CD4-positive, alpha-beta T cell (primary cell): ENCODE measurements around the gene DPH1. TPM values are rescaled to one million over a fixed set of nuclear protein-coding genes. Genes with fewer than 3 reads are reported as not detected.

Source experiments
- ATAC-seq: fragments of 200-7000 bp; cut with Tn5 transposase; one replicate; pipeline ENCODE4 v1.10.0; 2022; ENCODE audit warnings: mild to moderate bottlenecking; ENCODE audit not compliant: poor library complexity
- CTCF ChIA-PET: fragments of 350-600 bp; sonication (Branson Sonifier 250); formaldehyde crosslinking; loops from one replicate; lab custom pipeline; 2021; ENCODE audit warnings: antibody characterized with exemption, inconsistent platforms; lab: Charles Lee
- POLR2A ChIA-PET: fragments of 350-600 bp; sonication (Branson Sonifier 250); formaldehyde crosslinking; loops from one replicate; lab custom pipeline; 2021; ENCODE audit warnings: antibody characterized with exemption, inconsistent platforms; lab: Charles Lee
- DNase-seq, 14 experiments: peaks; one replicate each; pipeline ENCODE4 v3.0.0-alpha.2; 2013 to 2020; ENCODE audit warnings: mixed read lengths in 2 of 14
- H3K27ac ChIP-seq, 2 donors: one replicate each; pipeline versions ENCODE4 v1.5.1 to v1.7.0; 2013; ENCODE audit warnings: low read length in 2 of 2, low read depth in 1 of 2, mild to moderate bottlenecking in 1 of 2
- H3K27me3 ChIP-seq, 2 experiments: 1 replicate in 1 of 2; 2 replicates in 1 of 2; pipeline versions ENCODE4 v1.6.1 to v1.7.0; 2013; ENCODE audit warnings: low read length in 2 of 2, control low read depth in 1 of 2, mild to moderate bottlenecking in 1 of 2, moderate library complexity in 1 of 2; ENCODE audit not compliant: insufficient read depth in 2 of 2, control insufficient read depth in 1 of 2
- H3K36me3 ChIP-seq: one replicate; pipeline ENCODE4 v1.6.1; 2013; ENCODE audit warnings: low read length, control low read depth; ENCODE audit not compliant: insufficient read depth
- H3K4me1 ChIP-seq: one replicate; pipeline ENCODE4 v1.6.1; 2013; ENCODE audit warnings: low read length, control low read depth; ENCODE audit not compliant: insufficient read depth
- H3K4me3 ChIP-seq: one replicate; pipeline ENCODE4 v1.5.1; 2013; ENCODE audit warnings: mild to moderate bottlenecking, low read length, moderate library complexity
- H3K9me3 ChIP-seq, 2 experiments: 1 replicate in 1 of 2; 2 replicates in 1 of 2; pipeline versions ENCODE4 v1.6.1 to v1.7.0; 2013; ENCODE audit warnings: low read length in 2 of 2, mild to moderate bottlenecking in 2 of 2, control low read depth in 1 of 2, moderate library complexity in 1 of 2; ENCODE audit not compliant: control insufficient read depth in 1 of 2, insufficient read depth in 1 of 2
- H3K27ac Mint-ChIP-seq: one replicate; pipeline ENCODE4 v1.8.0; 2020; ENCODE audit warnings: mixed read lengths
- H3K27me3 Mint-ChIP-seq: one replicate; pipeline ENCODE4 v1.8.0; 2021; ENCODE audit warnings: mixed read lengths
- H3K36me3 Mint-ChIP-seq: one replicate; pipeline ENCODE4 v1.8.0; 2021; ENCODE audit warnings: low read depth, mixed read lengths
- H3K4me1 Mint-ChIP-seq: one replicate; pipeline ENCODE4 v1.8.0; 2021; ENCODE audit warnings: low read depth, mixed read lengths
- H3K4me3 Mint-ChIP-seq: one replicate; pipeline ENCODE4 v1.8.0; 2020; ENCODE audit warnings: mild to moderate bottlenecking, mixed read lengths
- H3K9me3 Mint-ChIP-seq: one replicate; pipeline ENCODE4 v1.8.0; 2020; ENCODE audit warnings: mixed read lengths
- intact Hi-C, 2 experiments: fragments of 100-400 bp; cut with DNase I in 1 of 2; cut with micrococcal nuclease in 1 of 2; formaldehyde crosslinking; loops; one replicate each; pipeline versions ENCODE4 v1.15.1 to v1.9.0; 2023 to 2025; cut with DNase I, micrococcal nuclease
- total RNA-seq, 174 experiments: library from RNA in 2 of 174; stranded (reverse) in 2 of 174; gene quantifications; one replicate each; pipeline ENCODE4 v1.2.3 and lab custom pipeline; 2021 to 2026
- TF ChIP-seq, protein P1 (sequence below): fragments of 200-600 bp; IDR thresholded peaks from one replicate; pipeline ENCODE4 v1.8.0; 2022; ENCODE audit warnings: antibody characterized with exemption, mild to moderate bottlenecking

DPH1 gene
- total RNA-seq, 2 experiments from 2014 or later, result 96.4 to 101 TPM

- CTCF ChIA-PET, result no interaction called here
- Mint-ChIP-seq H3K4me3 (no peak overlapping the region), H3K27ac (no peak overlapping the region)
Observed at GRCh38 chr17:1997289-1997926, 32.5 kb upstream of the DPH1 start.

DNA sequence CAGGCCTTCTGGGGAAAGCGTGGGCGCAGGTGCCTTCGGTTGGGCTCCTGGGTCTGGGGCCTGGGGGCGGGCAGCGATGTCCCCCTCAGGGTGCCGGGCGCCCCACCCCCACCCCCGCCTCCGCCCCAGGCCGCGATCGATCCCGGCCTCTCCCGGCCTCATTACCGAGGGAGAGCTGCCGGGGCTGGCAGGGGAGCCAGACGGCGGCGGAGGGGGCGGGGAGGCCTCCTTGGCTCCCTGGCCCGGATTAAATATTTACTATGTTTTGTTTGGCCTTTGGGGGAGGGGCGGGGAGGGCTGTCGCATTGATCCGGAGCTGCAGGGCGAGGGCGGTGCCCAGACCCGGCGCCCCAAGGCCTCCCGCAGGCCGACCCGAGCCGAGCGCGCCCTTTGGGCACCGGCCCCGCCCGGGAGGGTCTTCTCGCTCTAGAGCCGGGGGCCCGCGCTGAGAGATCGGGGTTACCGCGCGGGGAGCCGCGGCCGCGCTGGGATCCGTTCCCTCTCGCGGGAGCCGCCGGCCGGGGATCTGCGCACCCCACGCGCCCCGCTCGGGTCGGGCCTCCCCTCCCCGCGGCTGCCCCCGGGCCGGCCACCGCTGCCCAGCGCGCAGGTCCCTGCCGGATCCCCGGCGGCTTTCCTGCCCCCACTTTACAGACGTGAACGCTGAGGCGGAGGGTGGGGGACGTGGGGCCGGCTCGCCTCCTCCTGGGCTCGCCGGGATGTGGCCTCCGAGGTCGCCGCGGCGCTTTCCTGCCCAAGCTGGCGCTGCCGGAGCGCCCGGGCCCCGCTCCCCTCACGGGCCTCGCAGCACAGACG is 31.8 kb upstream of the DPH1 start:
- Mint-ChIP-seq H3K27me3 (peaks cover 36% of the 10 kb centered on the region), H3K9me3 (no peaks in the 10 kb centered on the region)

More at GRCh38 chr17:1997289-1997926, 32.5 kb upstream of the DPH1 start:
- no peaks in the 10 kb centered on the region for H3K4me1 Mint-ChIP-seq
- Histone ChIP-seq H3K36me3 (no peaks in the 10 kb centered on the region), H3K4me1 (no peaks in the 10 kb centered on the region), H3K4me3 (no peak overlapping the region), H3K9me3 (peaks cover 0 to 7% of the 10 kb centered on the region in 2 experiments), H3K27ac (no peak overlapping the region), H3K27me3 (peaks cover 20 to 21% of the 10 kb centered on the region in 2 experiments)
- intact Hi-C loops, result no loop called here
- no peaks in the 10 kb centered on the region for H3K9me3 Mint-ChIP-seq
- POLR2A ChIA-PET, result no interaction called here
- peaks cover 36% of the 10 kb centered on the region for H3K27me3 Mint-ChIP-seq
- H3K36me3 Mint-ChIP-seq, result no peaks in the 10 kb centered on the region
- DNase-seq (no peak), ATAC-seq (no peak)
- TF ChIP-seq, protein P1, sequence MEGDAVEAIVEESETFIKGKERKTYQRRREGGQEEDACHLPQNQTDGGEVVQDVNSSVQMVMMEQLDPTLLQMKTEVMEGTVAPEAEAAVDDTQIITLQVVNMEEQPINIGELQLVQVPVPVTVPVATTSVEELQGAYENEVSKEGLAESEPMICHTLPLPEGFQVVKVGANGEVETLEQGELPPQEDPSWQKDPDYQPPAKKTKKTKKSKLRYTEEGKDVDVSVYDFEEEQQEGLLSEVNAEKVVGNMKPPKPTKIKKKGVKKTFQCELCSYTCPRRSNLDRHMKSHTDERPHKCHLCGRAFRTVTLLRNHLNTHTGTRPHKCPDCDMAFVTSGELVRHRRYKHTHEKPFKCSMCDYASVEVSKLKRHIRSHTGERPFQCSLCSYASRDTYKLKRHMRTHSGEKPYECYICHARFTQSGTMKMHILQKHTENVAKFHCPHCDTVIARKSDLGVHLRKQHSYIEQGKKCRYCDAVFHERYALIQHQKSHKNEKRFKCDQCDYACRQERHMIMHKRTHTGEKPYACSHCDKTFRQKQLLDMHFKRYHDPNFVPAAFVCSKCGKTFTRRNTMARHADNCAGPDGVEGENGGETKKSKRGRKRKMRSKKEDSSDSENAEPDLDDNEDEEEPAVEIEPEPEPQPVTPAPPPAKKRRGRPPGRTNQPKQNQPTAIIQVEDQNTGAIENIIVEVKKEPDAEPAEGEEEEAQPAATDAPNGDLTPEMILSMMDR, result no peak

GRCh38 chr17:1999557-2000251 is 30.2 kb upstream of the DPH1 start:
- Histone ChIP-seq H3K27me3 (peaks cover 20 to 21% of the 10 kb centered on the region in 2 experiments), H3K9me3 (peaks cover 0 to 7% of the 10 kb centered on the region in 2 experiments), H3K36me3 (no peaks in the 10 kb centered on the region), H3K4me3 (no peak overlapping the region), H3K4me1 (no peaks in the 10 kb centered on the region), H3K27ac (no peak overlapping the region)
- Mint-ChIP-seq H3K36me3 (no peaks in the 10 kb centered on the region), H3K27me3 (peaks cover 33% of the 10 kb centered on the region), H3K4me3 (peak overlapping the region; percentile 16), H3K27ac (no peak overlapping the region), H3K9me3 (no peaks in the 10 kb centered on the region), H3K4me1 (no peaks in the 10 kb centered on the region)
- ChIA-PET CTCF (no interaction called here), POLR2A (no interaction called here)
- ATAC-seq, result no peak
- no peak for DNase-seq
- intact Hi-C loops, result no loop called here
- TF ChIP-seq, protein P1, result no peak

More for the DNA sequence above, 31.8 kb upstream of the DPH1 start:
- H3K36me3 ChIP-seq, result no peaks in the 10 kb centered on the region
- peaks cover 0 to 7% of the 10 kb centered on the region in 2 experiments for H3K9me3 ChIP-seq
- H3K4me1 Mint-ChIP-seq, result no peaks in the 10 kb centered on the region
- no peak overlapping the region for H3K4me3 ChIP-seq
- H3K36me3 Mint-ChIP-seq, result no peaks in the 10 kb centered on the region
- H3K27me3 ChIP-seq, result peaks cover 20 to 21% of the 10 kb centered on the region in 2 experiments
- no peak overlapping the region for H3K27ac Mint-ChIP-seq
- no peak overlapping the region for H3K4me3 Mint-ChIP-seq
- no peak overlapping the region for H3K27ac ChIP-seq
- ChIA-PET POLR2A (interaction anchor here (0.5 kb wide), 1 partner anchor 27 kb away, joined by 3 read pairs; no protein-coding TSS in a partner anchor), CTCF (no interaction called here)
- H3K4me1 ChIP-seq, result no peaks in the 10 kb centered on the region
- intact Hi-C loops, result no loop called here
- ATAC-seq (peak; percentile 24), DNase-seq (peak in 1 of 14 experiments; percentile 5)
- TF ChIP-seq, protein P1, result no peak
